GM23248 (cell line): ENCODE data around the gene BTC.

Source experiments
- EZH2 ChIP-seq: fragments of 200-600 bp; sonication (generic); IDR thresholded peaks from 2 replicates; pipeline ENCODE4 v1.6.1; 2018; ENCODE audit warnings: antibody characterized with exemption, mild to moderate bottlenecking; ENCODE audit not compliant: insufficient read depth, poor library complexity, severe bottlenecking
- EZH2phosphoT487 ChIP-seq: fragments of 200-600 bp; sonication (generic); IDR thresholded peaks from 2 replicates; pipeline ENCODE4 v1.6.1; 2018; ENCODE audit warnings: antibody characterized with exemption, moderate library complexity, mild to moderate bottlenecking, low read depth; ENCODE audit not compliant: insufficient read depth

- TF ChIP-seq EZH2 (no peak), EZH2phosphoT487 (no peak)
Measured at GRCh38 chr4:74764119-74764518, 30.2 kb downstream of the BTC start.
